IMR-90 (cell line): ENCODE measurements around the gene FN1. TPM values are rescaled to one million over a fixed set of nuclear protein-coding genes. Genes with fewer than 3 reads are reported as not detected.

Experiments
- ATAC-seq: fragments of 200-7000 bp; cut with Tn5 transposase; 2 replicates; pipeline ENCODE4 v1.9.1; 2020; ENCODE audit warnings: low read depth, mild to moderate bottlenecking, moderate library complexity
- BruUV-seq: library from RNA; stranded (reverse); fragments of 400-500 nt; replicated peaks from 2 replicates; lab custom pipeline; 2021; lab: Mats Ljungman, UMichigan
- CTCF ChIA-PET: fragments of 300-600 bp; formaldehyde crosslinking; extraction: SDS; loops from one replicate; lab custom pipeline; 2021; ENCODE audit warnings: antibody characterized with exemption; lab: Yijun Ruan, JAX
- POLR2A ChIA-PET: fragments of 300-600 bp; sonication (Branson Sonifier 250); formaldehyde crosslinking; loops from one replicate; lab custom pipeline; 2022; ENCODE audit warnings: antibody characterized with exemption; ENCODE audit not compliant: unreplicated experiment; lab: Charles Lee
- DNase-seq: peaks from one replicate; pipeline ENCODE4 v3.0.0; 2013
- H2AFZ ChIP-seq: replicated peaks from 2 replicates; pipeline ENCODE3; 2013; ENCODE audit warnings: low read length, mild to moderate bottlenecking; ENCODE audit not compliant: poor library complexity
- H2AK5ac ChIP-seq: 2 replicates; pipeline ENCODE4 v1.6.1; 2013; ENCODE audit warnings: low read depth, low read length, inconsistent platforms
- H2AK9ac ChIP-seq: replicated peaks from 2 replicates; pipeline ENCODE3; 2013; ENCODE audit warnings: mild to moderate bottlenecking, low read depth, low read length, moderate library complexity; ENCODE audit not compliant: poor library complexity
- H2BK120ac ChIP-seq: 2 replicates; pipeline ENCODE4 v1.6.1; 2013; ENCODE audit warnings: low read depth, low read length, inconsistent platforms
- H2BK15ac ChIP-seq: 3 replicates; pipeline ENCODE4 v1.6.1; 2013; ENCODE audit warnings: low read depth, low read length, inconsistent platforms
- H2BK20ac ChIP-seq: 2 replicates; pipeline ENCODE4 v1.6.1; 2013; ENCODE audit warnings: low read depth, mild to moderate bottlenecking, inconsistent platforms, low read length, moderate library complexity
- H2BK5ac ChIP-seq: 2 replicates; pipeline ENCODE4 v1.6.1; 2013; ENCODE audit warnings: mild to moderate bottlenecking, low read depth, low read length, inconsistent platforms; ENCODE audit not compliant: poor library complexity, severe bottlenecking
- H3K14ac ChIP-seq: replicated peaks from 2 replicates; pipeline ENCODE4 v1.6.1; 2013; ENCODE audit warnings: low read depth, low read length, inconsistent platforms
- H3K18ac ChIP-seq: 2 replicates; pipeline ENCODE4 v1.6.1; 2013; ENCODE audit warnings: low read depth, low read length, control low read depth
- H3K23ac ChIP-seq: 2 replicates; pipeline ENCODE4 v1.6.1; 2013; ENCODE audit warnings: low read depth, low read length, inconsistent platforms
- H3K27ac ChIP-seq: 2 replicates; pipeline ENCODE4 v1.5.1; 2013; ENCODE audit warnings: mild to moderate bottlenecking, control low read depth, low read length; ENCODE audit not compliant: insufficient read depth
- H3K27me3 ChIP-seq: 2 replicates; pipeline ENCODE4 v1.6.1; 2013; ENCODE audit warnings: low read length; ENCODE audit not compliant: control insufficient read depth, insufficient read depth
- H3K36me3 ChIP-seq: 2 replicates; pipeline ENCODE4 v1.6.1; 2013; ENCODE audit warnings: low read length, mixed read lengths; ENCODE audit not compliant: control insufficient read depth, insufficient read depth
- H3K4ac ChIP-seq: 2 replicates; pipeline ENCODE4 v1.6.1; 2013; ENCODE audit warnings: low read depth, low read length, inconsistent platforms
- H3K4me1 ChIP-seq: 2 replicates; pipeline ENCODE4 v1.6.1; 2013; ENCODE audit warnings: low read length, mixed read lengths; ENCODE audit not compliant: control insufficient read depth, insufficient read depth
- H3K4me2 ChIP-seq: 2 replicates; pipeline ENCODE4 v1.6.1; 2013; ENCODE audit warnings: low read depth, mild to moderate bottlenecking, control low read depth, low read length, moderate library complexity
- H3K4me3 ChIP-seq: 2 replicates; pipeline ENCODE4 v1.5.1; 2013; ENCODE audit warnings: low read depth, mild to moderate bottlenecking, control low read depth, low read length, moderate library complexity; ENCODE audit not compliant: insufficient read depth
- H3K56ac ChIP-seq: 2 replicates; pipeline ENCODE4 v1.6.1; 2013; ENCODE audit warnings: low read length, inconsistent platforms; ENCODE audit not compliant: insufficient read depth; ENCODE audit errors: extremely low read depth
- H3K79me1 ChIP-seq, 2 experiments: 2 replicates each; pipeline ENCODE4 v1.6.1; 2013; ENCODE audit warnings: low read length in 2 of 2, inconsistent platforms in 1 of 2, low read depth in 1 of 2
- H3K9ac ChIP-seq: 2 replicates; pipeline ENCODE4 v1.6.1; 2013; ENCODE audit warnings: low read depth, low read length, control low read depth
- H3K9me1 ChIP-seq: 2 replicates; pipeline ENCODE4 v1.6.1; 2013; ENCODE audit warnings: low read length, inconsistent platforms; ENCODE audit not compliant: insufficient read depth
- H3K9me3 ChIP-seq: 2 replicates; pipeline ENCODE4 v1.6.1; 2013; ENCODE audit warnings: low read length; ENCODE audit not compliant: control insufficient read depth, insufficient read depth
- H4K20me1 ChIP-seq: 2 replicates; pipeline ENCODE4 v1.6.1; 2013; ENCODE audit warnings: low read length, inconsistent platforms; ENCODE audit not compliant: insufficient read depth
- H4K5ac ChIP-seq: 2 replicates; pipeline ENCODE4 v1.6.1; 2013; ENCODE audit warnings: mild to moderate bottlenecking, low read depth, low read length, control low read depth
- H4K8ac ChIP-seq, 2 experiments: 2 replicates each; pipeline ENCODE4 v1.6.1; 2013; ENCODE audit warnings: low read depth in 2 of 2, low read length in 2 of 2, control low read depth in 1 of 2, inconsistent platforms in 1 of 2
- H4K91ac ChIP-seq: 2 replicates; pipeline ENCODE4 v1.6.1; 2013; ENCODE audit warnings: low read depth, low read length, inconsistent platforms; ENCODE audit not compliant: insufficient read depth
- BHLHE40 ChIP-seq: fragments of 150-350 bp; IDR thresholded peaks from 2 replicates; pipeline ENCODE4 v1.6.1; 2016; ENCODE audit warnings: mild to moderate bottlenecking, low read depth, low read length
- CEBPB ChIP-seq: IDR thresholded peaks from 2 replicates; pipeline ENCODE4 v1.6.1; 2012; ENCODE audit warnings: low read depth, low read length, improper control_type of control experiment
- CHD1 ChIP-seq: IDR thresholded peaks from 2 replicates; pipeline ENCODE4 v1.6.1; 2012; ENCODE audit warnings: low read depth, low read length, improper control_type of control experiment
- CTCF ChIP-seq: conservative IDR thresholded peaks from 2 replicates; pipeline ENCODE4 v1.5.1; 2012; ENCODE audit warnings: mild to moderate bottlenecking, low read depth, low read length, improper control_type of control experiment
- ELK1 ChIP-seq: fragments of 150-350 bp; IDR thresholded peaks from 2 replicates; pipeline ENCODE4 v1.6.1; 2016; ENCODE audit warnings: low read depth, mild to moderate bottlenecking, low read length, moderate library complexity, borderline replicate concordance
- FOS ChIP-seq: fragments of 150-350 bp; IDR thresholded peaks from 2 replicates; pipeline ENCODE4 v1.6.1; 2016; ENCODE audit warnings: low read depth, low read length
- MAFK ChIP-seq: IDR thresholded peaks from 2 replicates; pipeline ENCODE4 v1.6.1; 2012; ENCODE audit warnings: low read depth, low read length, improper control_type of control experiment
- MAZ ChIP-seq: IDR thresholded peaks from 2 replicates; pipeline ENCODE4 v1.6.1; 2012; ENCODE audit warnings: low read depth, mild to moderate bottlenecking, low read length, improper control_type of control experiment, moderate library complexity, borderline replicate concordance
- MXI1 ChIP-seq: IDR thresholded peaks from 2 replicates; pipeline ENCODE4 v1.6.1; 2012; ENCODE audit warnings: low read depth, mild to moderate bottlenecking, low read length, moderate library complexity, borderline replicate concordance
- NFE2L2 ChIP-seq: fragments of 150-350 bp; IDR thresholded peaks from 2 replicates; pipeline ENCODE4 v1.6.1; 2016; ENCODE audit warnings: low read depth, mild to moderate bottlenecking, low read length
- POLR2A ChIP-seq: IDR thresholded peaks from 2 replicates; pipeline ENCODE4 v1.6.1; 2012; ENCODE audit warnings: mild to moderate bottlenecking, low read depth, low read length
- RAD21 ChIP-seq: IDR thresholded peaks from 2 replicates; pipeline ENCODE4 v1.6.1; 2012; ENCODE audit warnings: low read length, improper control_type of control experiment
- RCOR1 ChIP-seq: IDR thresholded peaks from 2 replicates; pipeline ENCODE4 v1.6.1; 2012; ENCODE audit warnings: mild to moderate bottlenecking, low read length, improper control_type of control experiment; ENCODE audit not compliant: insufficient replicate concordance
- RFX5 ChIP-seq: IDR thresholded peaks from 2 replicates; pipeline ENCODE4 v1.8.0; 2012; ENCODE audit warnings: low read depth, mild to moderate bottlenecking, low read length, moderate library complexity
- SMC3 ChIP-seq: fragments of 150-350 bp; IDR thresholded peaks from 2 replicates; pipeline ENCODE4 v1.6.1; 2016; ENCODE audit warnings: low read depth, mild to moderate bottlenecking, antibody characterized with exemption, low read length, moderate library complexity
- USF2 ChIP-seq: fragments of 150-350 bp; IDR thresholded peaks from 2 replicates; pipeline ENCODE4 v1.6.1; 2017; ENCODE audit warnings: mild to moderate bottlenecking, antibody characterized with exemption, low read length, low read depth
- WGBS, 2 experiments: methylation state at CpG; one replicate each; pipeline versions ENCODE4 v1.1.5 to v1.1.7; 2013; ENCODE audit warnings: missing lambda C conversion rate in 2 of 2; ENCODE audit not compliant: insufficient read length in 1 of 2; ENCODE audit errors: extremely low coverage in 2 of 2; 5-methylcytosine and 5-hydroxymethylcytosine counted together
- dilution Hi-C: fragments of 300-500 bp; cut with HindIII; formaldehyde crosslinking; loops from one replicate; pipeline ENCODE4 v1.14.3; 2018; ENCODE audit warnings: low sequenced_read_pairs; ENCODE audit not compliant: unreplicated experiment
- in situ Hi-C: fragments of 300-500 bp; cut with MboI; formaldehyde crosslinking; loops from 3 replicates; pipeline ENCODE4 v1.14.3; 2019; ENCODE audit warnings: low sequenced_read_pairs, inconsistent platforms, mixed read lengths
- intact Hi-C: fragments of 100-400 bp; cut with micrococcal nuclease; formaldehyde crosslinking; loops from 2 replicates; pipeline ENCODE4 v1.10.0; 2022
- polyA plus RNA-seq, 3 experiments: library from polyadenylated mRNA; depleted of rRNA; stranded (reverse); fragments of >200 nt; gene quantifications; 2 replicates each; pipeline ENCODE4 v1.2.3, GENCODE V29; 2012; ENCODE audit warnings: low replicate concordance in 1 of 3
- total RNA-seq: library from RNA; depleted of rRNA; stranded (reverse); fragments of >200 nt; gene quantifications from 2 replicates; pipeline ENCODE4 v1.2.3, GENCODE V29; 2012

The FN1 gene
- total and polyA plus RNA-seq, 2 of the 4 experiments (the other 2 are of a cell fraction), result 8,243 to 13,004 TPM

GRCh38 chr2:215361211-215361875 lies 74.5 kb downstream of the FN1 start:
- Histone ChIP-seq H2AK9ac (no peak overlapping the region), H3K56ac (no peak overlapping the region), H3K4me1 (0 out of 2 replicates have a peak, but pooled peaks cover 1% of the 10 kb centered on the region), H3K4me2 (no peak overlapping the region), H3K4ac (no peak overlapping the region), H3K79me1 (peaks cover 8 to 12% of the 10 kb centered on the region in 2 experiments; a peak in 2 of 4 replicates), H3K9me3 (no peaks in the 10 kb centered on the region), H2BK5ac (no peak overlapping the region), H2BK120ac (no peak overlapping the region), H2BK20ac (no peak overlapping the region), H4K20me1 (peaks cover 22% of the 10 kb centered on the region), H3K9ac (no peak overlapping the region), H3K4me3 (no peak overlapping the region), H3K9me1 (peaks cover 2% of the 10 kb centered on the region; the same call in 1 of the 2 replicates), H2BK15ac (no peak overlapping the region), H3K23ac (no peak overlapping the region), H3K27ac (no peak overlapping the region), H3K27me3 (no peaks in the 10 kb centered on the region), H2AFZ (no peak overlapping the region), H3K36me3 (peaks cover 54% of the 10 kb centered on the region), H3K18ac (no peak overlapping the region), H2AK5ac (no peak overlapping the region), H3K14ac (no peak overlapping the region), H4K5ac (no peak overlapping the region), H4K8ac (no peak overlapping the region), H4K91ac (no peak overlapping the region)
- in situ Hi-C loops (no loop called here), dilution Hi-C loops (no loop called here), intact Hi-C loops (no loop called here)
- TSS peak; percentile 100 for BruUV-seq
- DNase-seq (peak; percentile 8), ATAC-seq (no peak)
- CTCF ChIA-PET, result interaction anchor here (0.6 kb wide), 1 partner anchor 1157 kb away, joined by 3 read pairs; no protein-coding TSS in a partner anchor
- WGBS, 2 experiments, result no CpG with 5 or more reads among the region's 4 CpGs
- no peak for TF ChIP-seq FOS
- no peak for TF ChIP-seq RCOR1
- no peak for TF ChIP-seq MAZ
- no peak for TF ChIP-seq CEBPB
- no peak for TF ChIP-seq ELK1
- no peak for TF ChIP-seq MAFK
- TF ChIP-seq BHLHE40, result no peak
- TF ChIP-seq USF2, result no peak
- no peak for TF ChIP-seq CHD1
- no peak for TF ChIP-seq SMC3
- TF ChIP-seq NFE2L2, result no peak
- no peak for TF ChIP-seq POLR2A
- no peak for TF ChIP-seq RAD21
- TF ChIP-seq CTCF, result no peak
- TF ChIP-seq MXI1, result no peak
- TF ChIP-seq RFX5, result no peak
- POLR2A ChIA-PET, result no interaction called here
